ENCODE measurements around the gene GPANK1.

Gene GPANK1

GRCh38 chr6:31631209-31631608, 33.6 kb downstream of the GPANK1 start:
- Histone ChIP-seq H3K9me3 (ENCODE audit: insufficient read depth, low read depth, low read length) (no peaks in the 10 kb centered on the region), H3K4me3 (ENCODE audit: low read length, poor library complexity, severe bottlenecking) (no peak overlapping the region), H3K36me3 (ENCODE audit: insufficient read depth, low read length) (peaks cover 99% of the 10 kb centered on the region), H3K27me3 (ENCODE audit: insufficient read depth, low read length, poor library complexity, severe bottlenecking) (no peaks in the 10 kb centered on the region), H3F3A (ENCODE audit: low read depth) (no peaks in the 10 kb centered on the region), H3K4me2 (ENCODE audit: low read depth, low read length, poor library complexity, severe bottlenecking) (no peak overlapping the region), H3K79me2 (ENCODE audit: insufficient read depth, low read length) (peaks cover 83% of the 10 kb centered on the region), H4K20me1 (ENCODE audit: insufficient read depth, low read length, poor library complexity, severe bottlenecking) (peaks cover 90% of the 10 kb centered on the region), H3K9ac (ENCODE audit: low read depth, low read length, poor library complexity, severe bottlenecking) (no peak overlapping the region), H2AFZ (ENCODE audit: low read length) (no peak overlapping the region), H3K4me1 (ENCODE audit: insufficient read depth, low read length, poor library complexity, severe bottlenecking) (peaks cover 11% of the 10 kb centered on the region), H3K9me2 (replicated peaks; ENCODE audit: low read depth, low read length) (no peaks in the 10 kb centered on the region)
- TF ChIP-seq EZH2phosphoT487 (IDR thresholded peaks at IDR 0.05; ENCODE audit: borderline replicate concordance) (no peak), CTCF (conservative IDR thresholded peaks at IDR 0.05; ENCODE audit: low read length) (no peak)

GRCh38 chr6:31630177-31630934, 34.4 kb downstream of the GPANK1 start:
- Histone ChIP-seq H3K79me2 (ENCODE audit: insufficient read depth, low read length) (peaks cover 91% of the 10 kb centered on the region), H3K9me3 (ENCODE audit: insufficient read depth, low read depth, low read length) (no peaks in the 10 kb centered on the region), H3K27me3 (ENCODE audit: insufficient read depth, low read length, poor library complexity, severe bottlenecking) (no peaks in the 10 kb centered on the region), H3K9ac (ENCODE audit: low read depth, low read length, poor library complexity, severe bottlenecking) (no peak overlapping the region), H3F3A (ENCODE audit: low read depth) (no peaks in the 10 kb centered on the region), H3K9me2 (replicated peaks; ENCODE audit: low read depth, low read length) (no peaks in the 10 kb centered on the region), H4K20me1 (ENCODE audit: insufficient read depth, low read length, poor library complexity, severe bottlenecking) (peaks cover 95% of the 10 kb centered on the region), H3K36me3 (ENCODE audit: insufficient read depth, low read length) (peaks cover 99% of the 10 kb centered on the region), H3K4me3 (ENCODE audit: low read length, poor library complexity, severe bottlenecking) (no peak overlapping the region), H2AFZ (ENCODE audit: low read length) (no peak overlapping the region), H3K4me1 (ENCODE audit: insufficient read depth, low read length, poor library complexity, severe bottlenecking) (peaks cover 15% of the 10 kb centered on the region), H3K4me2 (ENCODE audit: low read depth, low read length, poor library complexity, severe bottlenecking) (no peak overlapping the region)
- no peak for TF ChIP-seq EZH2phosphoT487 (IDR thresholded peaks at IDR 0.05; ENCODE audit: borderline replicate concordance)
- no peak for TF ChIP-seq CTCF (conservative IDR thresholded peaks at IDR 0.05; ENCODE audit: low read length)

- H3K9ac ChIP-seq (ENCODE audit: low read depth, low read length, poor library complexity, severe bottlenecking): no peak overlapping the region
- H3K4me1 ChIP-seq (ENCODE audit: insufficient read depth, low read length, poor library complexity, severe bottlenecking): peaks cover 20% of the 10 kb centered on the region
- no peak overlapping the region for H3K4me3 ChIP-seq (ENCODE audit: low read length, poor library complexity, severe bottlenecking)
- H3K9me2 ChIP-seq (replicated peaks; ENCODE audit: low read depth, low read length): no peaks in the 10 kb centered on the region
- H3K27me3 ChIP-seq (ENCODE audit: insufficient read depth, low read length, poor library complexity, severe bottlenecking): no peaks in the 10 kb centered on the region
- no peaks in the 10 kb centered on the region for H3F3A ChIP-seq (ENCODE audit: low read depth)
- H3K36me3 ChIP-seq (ENCODE audit: insufficient read depth, low read length): peaks cover 98% of the 10 kb centered on the region
- no peak overlapping the region for H3K4me2 ChIP-seq (ENCODE audit: low read depth, low read length, poor library complexity, severe bottlenecking)
- peaks cover 95% of the 10 kb centered on the region for H4K20me1 ChIP-seq (ENCODE audit: insufficient read depth, low read length, poor library complexity, severe bottlenecking)
- H3K79me2 ChIP-seq (ENCODE audit: insufficient read depth, low read length): peaks cover 98% of the 10 kb centered on the region
- H2AFZ ChIP-seq (ENCODE audit: low read length): no peak overlapping the region
- TF ChIP-seq EZH2phosphoT487 (IDR thresholded peaks at IDR 0.05; ENCODE audit: borderline replicate concordance): no peak
- no peak for TF ChIP-seq CTCF (conservative IDR thresholded peaks at IDR 0.05; ENCODE audit: low read length)
- no peaks in the 10 kb centered on the region for H3K9me3 ChIP-seq (ENCODE audit: insufficient read depth, low read depth, low read length)
Measured at GRCh38 chr6:31629014-31629413, 35.8 kb downstream of the GPANK1 start.

Data from Loucy (cell line).